Hepatocyte (in vitro differentiated cells): ENCODE measurements around the gene UBTF.

Experiments used
- CTCF ChIP-seq: fragments of 200-600 bp; sonication (generic); IDR thresholded peaks from 2 replicates; pipeline ENCODE4 v1.5.1; 2016; ENCODE audit warnings: antibody characterized with exemption, mild to moderate bottlenecking; ENCODE audit not compliant: poor library complexity
- EZH2 ChIP-seq: fragments of 200-600 bp; sonication (generic); IDR thresholded peaks from 2 replicates; pipeline ENCODE4 v1.6.1; 2016; ENCODE audit warnings: antibody characterized with exemption, mild to moderate bottlenecking, borderline replicate concordance

- TF ChIP-seq CTCF = no peak
- no peak for TF ChIP-seq EZH2
These were observed 52.2 kb downstream of the UBTF start for GRCh38 chr17:44167181-44167861.
